ENCODE results near the gene TIMM29. TPM values are rescaled to one million over a fixed set of nuclear protein-coding genes. Genes with fewer than 3 reads are reported as not detected.

TIMM29 gene
- total and polyA plus RNA-seq, 2 of the 13 experiments (the other 11 are each of a cell fraction or from before 2014, with no cell fraction given): 7.1 to 33.8 TPM

DNA sequence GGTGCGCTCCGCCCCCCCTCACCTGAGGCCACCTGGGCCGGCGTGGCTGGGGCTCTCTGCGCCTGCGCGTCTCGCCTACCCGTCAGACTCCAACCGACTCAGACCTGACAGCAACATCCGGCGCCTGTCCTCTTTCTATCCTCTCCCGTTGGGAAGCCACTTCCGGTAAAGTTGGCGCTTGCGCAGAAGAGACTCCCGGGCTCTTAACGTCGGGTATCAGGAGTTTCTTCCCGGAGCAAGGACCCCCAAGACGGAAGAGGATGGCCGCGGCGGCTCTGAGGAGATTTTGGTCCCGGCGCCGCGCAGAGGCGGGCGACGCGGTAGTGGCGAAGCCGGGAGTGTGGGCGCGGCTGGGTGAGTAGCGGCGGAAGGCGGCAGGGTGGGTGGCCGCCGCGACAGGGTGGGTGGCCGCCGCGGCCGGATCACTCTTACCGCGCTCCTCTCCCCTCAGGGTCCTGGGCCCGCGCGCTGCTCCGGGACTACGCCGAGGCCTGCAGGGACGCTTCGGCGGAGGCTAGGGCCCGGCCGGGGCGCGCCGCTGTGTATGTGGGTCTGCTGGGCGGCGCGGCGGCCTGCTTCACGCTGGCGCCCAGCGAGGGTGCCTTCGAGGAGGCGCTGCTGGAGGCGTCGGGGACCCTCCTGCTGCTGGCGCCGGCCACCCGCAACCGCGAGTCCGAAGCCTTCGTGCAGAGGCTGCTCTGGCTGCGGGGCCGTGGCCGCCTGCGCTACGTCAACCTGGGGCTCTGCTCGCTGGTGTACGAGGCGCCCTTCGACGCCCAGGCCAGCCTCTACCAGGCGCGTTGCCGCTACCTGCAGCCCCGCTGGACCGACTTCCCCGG, at the start of gene TIMM29, which contains the start of gene YIPF2 (continued):
- TF ChIP-seq, protein P1, sequence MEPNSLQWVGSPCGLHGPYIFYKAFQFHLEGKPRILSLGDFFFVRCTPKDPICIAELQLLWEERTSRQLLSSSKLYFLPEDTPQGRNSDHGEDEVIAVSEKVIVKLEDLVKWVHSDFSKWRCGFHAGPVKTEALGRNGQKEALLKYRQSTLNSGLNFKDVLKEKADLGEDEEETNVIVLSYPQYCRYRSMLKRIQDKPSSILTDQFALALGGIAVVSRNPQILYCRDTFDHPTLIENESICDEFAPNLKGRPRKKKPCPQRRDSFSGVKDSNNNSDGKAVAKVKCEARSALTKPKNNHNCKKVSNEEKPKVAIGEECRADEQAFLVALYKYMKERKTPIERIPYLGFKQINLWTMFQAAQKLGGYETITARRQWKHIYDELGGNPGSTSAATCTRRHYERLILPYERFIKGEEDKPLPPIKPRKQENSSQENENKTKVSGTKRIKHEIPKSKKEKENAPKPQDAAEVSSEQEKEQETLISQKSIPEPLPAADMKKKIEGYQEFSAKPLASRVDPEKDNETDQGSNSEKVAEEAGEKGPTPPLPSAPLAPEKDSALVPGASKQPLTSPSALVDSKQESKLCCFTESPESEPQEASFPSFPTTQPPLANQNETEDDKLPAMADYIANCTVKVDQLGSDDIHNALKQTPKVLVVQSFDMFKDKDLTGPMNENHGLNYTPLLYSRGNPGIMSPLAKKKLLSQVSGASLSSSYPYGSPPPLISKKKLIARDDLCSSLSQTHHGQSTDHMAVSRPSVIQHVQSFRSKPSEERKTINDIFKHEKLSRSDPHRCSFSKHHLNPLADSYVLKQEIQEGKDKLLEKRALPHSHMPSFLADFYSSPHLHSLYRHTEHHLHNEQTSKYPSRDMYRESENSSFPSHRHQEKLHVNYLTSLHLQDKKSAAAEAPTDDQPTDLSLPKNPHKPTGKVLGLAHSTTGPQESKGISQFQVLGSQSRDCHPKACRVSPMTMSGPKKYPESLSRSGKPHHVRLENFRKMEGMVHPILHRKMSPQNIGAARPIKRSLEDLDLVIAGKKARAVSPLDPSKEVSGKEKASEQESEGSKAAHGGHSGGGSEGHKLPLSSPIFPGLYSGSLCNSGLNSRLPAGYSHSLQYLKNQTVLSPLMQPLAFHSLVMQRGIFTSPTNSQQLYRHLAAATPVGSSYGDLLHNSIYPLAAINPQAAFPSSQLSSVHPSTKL (CRISPR knock-in tag; IDR thresholded peaks at IDR 0.05): 0 out of 2 replicates have a peak, but pooled peaks have one; percentile 17
- TF ChIP-seq ZNF335 (CRISPR knock-in tag; IDR thresholded peaks at IDR 0.05): peak; percentile 63; the same call in 1 of the 2 replicates
- TF ChIP-seq, protein P2, sequence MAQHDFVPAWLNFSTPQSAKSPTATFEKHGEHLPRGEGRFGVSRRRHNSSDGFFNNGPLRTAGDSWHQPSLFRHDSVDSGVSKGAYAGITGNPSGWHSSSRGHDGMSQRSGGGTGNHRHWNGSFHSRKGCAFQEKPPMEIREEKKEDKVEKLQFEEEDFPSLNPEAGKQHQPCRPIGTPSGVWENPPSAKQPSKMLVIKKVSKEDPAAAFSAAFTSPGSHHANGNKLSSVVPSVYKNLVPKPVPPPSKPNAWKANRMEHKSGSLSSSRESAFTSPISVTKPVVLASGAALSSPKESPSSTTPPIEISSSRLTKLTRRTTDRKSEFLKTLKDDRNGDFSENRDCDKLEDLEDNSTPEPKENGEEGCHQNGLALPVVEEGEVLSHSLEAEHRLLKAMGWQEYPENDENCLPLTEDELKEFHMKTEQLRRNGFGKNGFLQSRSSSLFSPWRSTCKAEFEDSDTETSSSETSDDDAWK (CRISPR knock-in tag; IDR thresholded peaks at IDR 0.05): no peak
- no peak for TF ChIP-seq RBAK (CRISPR knock-in tag; IDR thresholded peaks at IDR 0.05)
- TF ChIP-seq NR1H2 (CRISPR knock-in tag; IDR thresholded peaks at IDR 0.05; ENCODE audit: borderline replicate concordance, low read depth): 0 out of 2 replicates have a peak, but pooled peaks have one; percentile 81
- no peak for TF ChIP-seq JUNB (CRISPR knock-in tag; IDR thresholded peaks at IDR 0.05; ENCODE audit: borderline replicate concordance)
- TF ChIP-seq FOXC1 (CRISPR knock-in tag; IDR thresholded peaks at IDR 0.05; ENCODE audit: borderline replicate concordance): no peak
- TF ChIP-seq ZBTB7A (CRISPR knock-in tag; IDR thresholded peaks at IDR 0.05): no peak
- no peak for TF ChIP-seq ZSCAN25 (CRISPR knock-in tag; IDR thresholded peaks at IDR 0.05)
- TF ChIP-seq ZNF782 (CRISPR knock-in tag; IDR thresholded peaks at IDR 0.05; ENCODE audit: borderline replicate concordance): no peak; the same call in 1 of the 2 replicates
- TF ChIP-seq ZNF333 (CRISPR knock-in tag; IDR thresholded peaks at IDR 0.05; ENCODE audit: borderline replicate concordance): peak; percentile 50; the same call in 1 of the 2 replicates
- peak; percentile 98 for TF ChIP-seq GABPB1 (CRISPR knock-in tag; IDR thresholded peaks at IDR 0.05)
- TF ChIP-seq, protein P3, sequence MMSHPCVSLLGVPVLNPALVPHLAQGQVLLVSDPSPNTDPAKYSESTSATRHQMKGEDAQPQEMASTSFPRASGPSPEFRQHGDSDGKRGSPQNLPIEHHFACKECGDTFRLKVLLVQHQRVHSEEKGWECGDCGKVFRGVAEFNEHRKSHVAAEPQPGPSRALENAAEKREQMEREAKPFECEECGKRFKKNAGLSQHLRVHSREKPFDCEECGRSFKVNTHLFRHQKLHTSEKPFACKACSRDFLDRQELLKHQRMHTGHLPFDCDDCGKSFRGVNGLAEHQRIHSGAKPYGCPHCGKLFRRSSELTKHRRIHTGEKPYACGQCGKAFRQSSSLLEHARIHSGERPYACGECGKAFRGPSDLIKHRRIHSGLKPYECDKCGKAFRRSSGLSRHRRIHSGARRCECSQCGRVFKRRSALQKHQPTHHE (CRISPR knock-in tag; IDR thresholded peaks at IDR 0.05; ENCODE audit: borderline replicate concordance): peak; percentile 37; the same call in 1 of the 2 replicates
- TF ChIP-seq, protein P4, sequence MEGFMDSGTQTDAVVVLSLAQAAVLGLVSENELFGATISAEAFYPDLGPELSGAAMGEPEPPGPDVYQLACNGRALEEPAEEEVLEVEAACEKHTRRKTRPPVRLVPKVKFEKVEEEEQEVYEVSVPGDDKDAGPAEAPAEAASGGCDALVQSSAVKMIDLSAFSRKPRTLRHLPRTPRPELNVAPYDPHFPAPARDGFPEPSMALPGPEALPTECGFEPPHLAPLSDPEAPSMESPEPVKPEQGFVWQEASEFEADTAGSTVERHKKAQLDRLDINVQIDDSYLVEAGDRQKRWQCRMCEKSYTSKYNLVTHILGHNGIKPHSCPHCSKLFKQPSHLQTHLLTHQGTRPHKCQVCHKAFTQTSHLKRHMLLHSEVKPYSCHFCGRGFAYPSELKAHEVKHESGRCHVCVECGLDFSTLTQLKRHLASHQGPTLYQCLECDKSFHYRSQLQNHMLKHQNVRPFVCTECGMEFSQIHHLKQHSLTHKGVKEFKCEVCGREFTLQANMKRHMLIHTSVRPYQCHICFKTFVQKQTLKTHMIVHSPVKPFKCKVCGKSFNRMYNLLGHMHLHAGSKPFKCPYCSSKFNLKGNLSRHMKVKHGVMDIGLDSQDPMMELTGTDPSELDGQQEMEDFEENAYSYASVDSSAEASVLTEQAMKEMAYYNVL (CRISPR knock-in tag; IDR thresholded peaks at IDR 0.05; ENCODE audit: borderline replicate concordance): peak; percentile 66
- peak; percentile 95 for TF ChIP-seq YY1 (IDR thresholded peaks at IDR 0.05; ENCODE audit: insufficient read depth, insufficient replicate concordance, low read depth, low read length)
- no peak for TF ChIP-seq ZSCAN30 (CRISPR knock-in tag; IDR thresholded peaks at IDR 0.05)
- no peak for TF ChIP-seq ZNF678 (CRISPR knock-in tag; IDR thresholded peaks at IDR 0.05)
- TF ChIP-seq NFIB (CRISPR knock-in tag; IDR thresholded peaks at IDR 0.05; ENCODE audit: borderline replicate concordance): no peak

Measured in HepG2 (cell line).